Mononuclear cell (primary cell): ENCODE results near the gene PFDN5. TPM values are rescaled to one million over a fixed set of nuclear protein-coding genes. Genes with fewer than 3 reads are reported as not detected.
"Not testable (repeated sequence)": the region's sequence is repeated elsewhere in the genome, so short reads cannot be mapped to it uniquely, and the experiment has no call there.

Experiments
- H3K27me3 ChIP-seq: 2 replicates; pipeline ENCODE4 v1.6.0; 2011; ENCODE audit warnings: low read length, control low read depth; ENCODE audit not compliant: insufficient read depth
- H3K4me1 ChIP-seq: 2 replicates; pipeline ENCODE4 v1.5.1; 2011; ENCODE audit warnings: mild to moderate bottlenecking, low read length, control low read depth; ENCODE audit not compliant: insufficient read depth
- H3K4me3 ChIP-seq: 2 replicates; pipeline ENCODE4 v1.5.1; 2011; ENCODE audit warnings: mild to moderate bottlenecking, low read length, moderate library complexity
- H3K9me3 ChIP-seq: 2 replicates; pipeline ENCODE4 v1.5.1; 2011; ENCODE audit warnings: low read depth, mild to moderate bottlenecking, control low read depth, low read length
- total RNA-seq: library from RNA; depleted of rRNA; stranded (reverse); fragments of >200 nt; gene quantifications from one replicate; pipeline ENCODE4 v1.2.3, GENCODE V29; 2012

PFDN5 gene
- total RNA-seq, 1 donor = 979 TPM

DNA sequence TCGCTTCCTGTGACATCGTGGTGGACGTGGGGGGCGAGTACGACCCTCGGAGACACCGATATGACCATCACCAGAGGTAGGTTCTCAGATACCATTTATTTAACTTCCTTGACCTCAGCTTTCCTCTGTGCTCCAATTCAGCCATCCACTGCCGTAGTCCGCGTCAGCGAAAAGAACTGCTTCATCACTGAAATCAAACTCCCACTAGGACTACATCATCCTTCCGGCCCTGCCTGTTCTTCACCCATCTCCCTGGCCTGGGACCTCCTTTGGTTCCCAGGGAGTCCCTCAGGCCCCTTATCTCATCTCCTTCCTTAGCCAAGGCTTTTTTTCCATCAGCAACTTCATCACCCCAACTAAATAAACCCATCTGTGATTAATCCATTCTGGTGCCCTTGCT, 4.8 kb downstream of the PFDN5 start:
- H3K4me1 ChIP-seq = peaks cover 61% of the 10 kb centered on the region
- H3K27me3 ChIP-seq = no peaks in the 10 kb centered on the region
- peak overlapping the region; percentile 80 for H3K4me3 ChIP-seq
- no peaks in the 10 kb centered on the region for H3K9me3 ChIP-seq

DNA sequence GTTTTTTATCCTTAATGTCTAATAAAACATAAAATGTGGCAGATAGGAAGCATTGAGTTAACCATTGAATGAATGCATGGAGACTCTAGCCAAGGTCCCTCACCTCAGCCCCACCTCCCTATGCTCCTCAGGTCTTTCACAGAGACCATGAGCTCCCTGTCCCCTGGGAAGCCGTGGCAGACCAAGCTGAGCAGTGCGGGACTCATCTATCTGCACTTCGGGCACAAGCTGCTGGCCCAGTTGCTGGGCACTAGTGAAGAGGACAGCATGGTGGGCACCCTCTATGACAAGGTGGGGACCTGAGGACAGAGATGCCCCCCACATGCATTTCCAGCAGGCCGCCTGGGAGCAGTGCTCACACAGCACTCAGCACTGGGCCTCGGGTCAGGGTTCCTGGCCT, 7.6 kb downstream of the PFDN5 start:
- Histone ChIP-seq H3K27me3 (no peaks in the 10 kb centered on the region), H3K4me1 (peaks cover 40% of the 10 kb centered on the region), H3K9me3 (no peaks in the 10 kb centered on the region), H3K4me3 (no peak overlapping the region)

DNA sequence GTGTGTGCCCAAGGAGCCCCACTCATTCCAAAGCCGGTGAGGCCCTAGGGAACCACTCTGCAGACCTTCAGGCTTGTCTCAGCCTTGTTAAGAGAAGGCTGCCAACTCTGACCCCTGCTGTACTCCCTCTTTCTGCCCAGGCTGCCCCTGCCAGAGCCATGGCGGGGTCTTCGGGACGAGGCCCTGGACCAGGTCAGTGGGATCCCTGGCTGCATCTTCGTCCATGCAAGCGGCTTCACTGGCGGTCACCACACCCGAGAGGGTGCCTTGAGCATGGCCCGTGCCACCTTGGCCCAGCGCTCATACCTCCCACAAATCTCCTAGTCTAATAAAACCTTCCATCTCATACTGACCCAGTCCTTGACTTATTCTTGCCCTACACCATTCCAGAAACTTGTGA, 11.5 kb downstream of the PFDN5 start:
- Histone ChIP-seq H3K9me3 (no peaks in the 10 kb centered on the region), H3K4me3 (no peak overlapping the region), H3K27me3 (no peaks in the 10 kb centered on the region), H3K4me1 (peaks cover 6% of the 10 kb centered on the region)

DNA sequence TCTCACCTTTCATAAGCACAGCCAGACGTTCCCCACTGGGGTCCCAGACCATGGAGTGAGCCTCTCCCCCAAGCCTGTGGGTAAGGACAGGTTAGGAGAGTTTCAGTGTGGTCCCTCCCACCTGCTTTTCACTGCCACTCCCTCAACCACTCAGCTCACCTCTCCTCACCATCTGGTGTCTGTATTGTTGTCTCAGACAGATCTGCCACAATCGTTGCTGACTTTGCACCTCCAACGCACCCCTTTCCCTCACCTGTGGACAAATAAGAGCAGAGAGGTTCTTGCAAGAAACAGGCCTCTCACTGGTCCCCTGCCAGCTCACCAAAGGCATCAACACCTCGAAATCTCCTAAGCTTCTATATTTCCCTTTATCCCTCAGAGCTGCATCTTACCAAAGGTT, 12.9 kb downstream of the PFDN5 start:
- Histone ChIP-seq H3K9me3 (no peaks in the 10 kb centered on the region), H3K27me3 (no peaks in the 10 kb centered on the region), H3K4me3 (no peak overlapping the region)

DNA sequence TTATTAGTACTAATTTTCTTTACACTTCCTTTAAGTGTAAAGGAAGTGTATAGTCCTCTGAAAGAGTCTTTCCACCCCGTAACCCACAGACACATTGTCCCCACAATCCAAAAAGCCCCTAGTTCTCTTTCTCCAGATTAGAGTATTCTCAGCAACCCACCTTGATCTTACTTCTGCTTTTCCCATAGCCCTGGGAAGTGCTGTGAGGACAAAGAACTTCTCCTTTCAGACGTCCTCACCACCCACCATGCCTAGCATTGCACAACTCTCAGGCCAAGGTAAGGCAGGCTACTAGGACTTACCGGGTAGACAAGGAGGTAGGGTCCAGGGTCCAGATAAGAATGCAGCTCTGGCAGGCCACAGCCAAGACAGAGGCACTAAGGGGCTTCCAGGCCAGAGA, 18.7 kb downstream of the PFDN5 start:
- Histone ChIP-seq H3K4me1 (no peaks in the 10 kb centered on the region), H3K4me3 (no peak overlapping the region), H3K9me3 (no peaks in the 10 kb centered on the region), H3K27me3 (no peaks in the 10 kb centered on the region)

More for the DNA sequence above, 12.9 kb downstream of the PFDN5 start:
- no peaks in the 10 kb centered on the region for H3K4me1 ChIP-seq

DNA sequence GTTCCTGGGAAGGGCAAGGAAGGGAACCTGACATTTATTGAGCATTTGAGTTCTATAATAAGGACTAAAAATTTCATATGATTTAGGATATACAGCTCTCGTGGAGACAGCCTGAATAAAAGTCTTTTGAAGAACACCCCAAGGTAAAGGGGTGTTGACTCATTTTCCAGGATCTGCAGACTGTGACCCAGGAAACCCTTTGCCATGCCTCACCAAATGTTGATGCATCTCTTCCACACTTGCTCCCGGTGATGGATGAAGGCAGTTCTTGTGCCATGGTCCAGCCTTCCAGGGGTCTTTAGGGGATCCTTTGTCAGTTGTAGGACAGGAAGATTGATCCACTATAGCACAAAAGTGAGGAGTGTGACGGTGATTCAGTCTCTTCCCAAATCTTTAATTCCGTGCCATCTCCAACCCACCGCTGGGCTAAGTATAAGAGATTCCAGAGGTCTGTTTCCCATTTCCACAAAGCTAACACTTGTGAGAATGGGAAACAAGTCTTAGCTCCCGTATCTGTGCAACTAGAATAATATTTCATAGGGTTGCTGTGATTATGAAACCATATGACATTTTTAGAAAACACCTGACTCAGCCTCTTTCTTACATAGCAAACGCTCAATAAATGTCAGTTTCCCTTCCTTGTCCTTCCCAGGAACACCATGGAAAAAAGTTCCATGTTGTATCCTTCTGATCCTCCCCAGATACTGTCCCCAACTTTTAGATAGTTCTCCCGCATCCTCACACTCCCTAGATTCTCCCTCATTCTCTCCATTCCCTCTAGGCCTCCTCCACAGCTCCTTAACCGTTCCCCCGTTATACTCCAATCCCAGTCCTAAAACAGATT, 25.2 kb downstream of the PFDN5 start:
- Histone ChIP-seq H3K4me1 (peaks cover 30% of the 10 kb centered on the region), H3K27me3 (no peaks in the 10 kb centered on the region), H3K9me3 (no peaks in the 10 kb centered on the region), H3K4me3 (peak overlapping the region; percentile 94)

DNA sequence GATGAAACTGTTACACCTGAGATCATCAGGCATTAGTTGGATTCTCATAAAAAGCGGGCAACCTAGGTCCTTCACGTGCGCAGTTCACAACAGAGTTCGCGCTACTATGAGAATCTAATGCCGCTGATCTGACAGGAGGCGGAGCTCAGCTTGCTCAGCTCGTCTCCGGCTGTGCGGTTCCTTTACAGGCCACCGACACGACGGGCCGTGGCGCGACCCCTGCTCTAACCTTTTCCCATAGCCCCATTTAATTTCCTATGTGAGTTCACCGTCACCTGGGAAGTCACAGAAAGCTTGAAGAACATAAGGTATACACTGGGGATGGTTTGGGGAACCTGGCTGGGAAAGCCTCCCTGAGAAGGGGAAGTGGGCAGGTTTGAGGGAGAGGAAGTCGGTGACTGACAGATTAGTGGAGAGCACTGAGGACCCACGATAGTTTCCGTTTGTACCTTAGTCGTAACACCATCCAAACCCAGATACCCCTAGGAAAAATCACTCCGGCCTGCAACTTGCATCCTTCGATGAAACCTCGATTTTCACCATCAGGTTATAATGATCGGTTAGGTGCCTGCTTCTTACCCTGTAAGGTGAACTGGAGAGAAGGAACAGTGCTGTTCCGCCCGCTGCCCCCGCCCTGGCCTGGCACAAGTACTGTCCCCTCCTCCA, 28.9 kb downstream of the PFDN5 start:
- Histone ChIP-seq H3K4me1 (peaks cover 40% of the 10 kb centered on the region), H3K9me3 (no peaks in the 10 kb centered on the region)

DNA sequence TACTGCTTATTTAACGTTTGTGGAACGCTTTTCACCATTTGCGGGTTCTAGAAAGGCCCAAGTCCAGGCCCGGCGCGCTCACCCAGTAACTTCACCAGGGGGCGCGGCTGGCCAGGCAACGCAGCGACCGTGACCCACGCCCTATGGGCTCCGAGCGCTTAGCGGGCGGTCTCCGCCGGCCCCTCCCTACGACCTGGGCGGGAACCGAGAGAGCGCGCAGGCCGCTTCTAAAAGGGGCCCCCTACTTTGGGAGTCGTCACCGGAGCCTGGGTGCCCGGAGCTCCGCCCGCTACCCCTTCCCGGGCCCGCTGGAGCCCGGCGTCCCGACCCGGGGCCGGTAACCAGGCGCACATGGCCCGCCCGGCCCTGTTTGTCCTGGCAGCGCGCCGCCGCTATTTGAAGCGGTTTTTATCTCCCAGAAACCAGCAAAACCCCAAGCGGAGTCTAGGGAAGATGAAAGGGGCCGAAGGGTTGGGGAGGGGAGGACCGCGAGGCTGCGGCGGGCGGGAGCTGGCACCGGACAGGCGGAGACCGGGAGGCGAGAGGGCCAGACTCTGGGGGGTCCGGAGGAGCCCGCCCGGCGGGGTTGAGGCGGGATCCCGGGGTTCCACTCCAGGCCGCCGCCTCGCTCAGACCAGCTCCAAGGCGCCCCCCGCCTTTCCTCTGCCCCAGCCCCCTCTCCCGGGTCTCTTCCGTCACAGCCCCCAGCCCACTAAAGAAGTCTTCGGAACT, 29.6 kb downstream of the PFDN5 start:
- Histone ChIP-seq H3K27me3 (peaks cover 10% of the 10 kb centered on the region), H3K9me3 (no peaks in the 10 kb centered on the region), H3K4me3 (peak overlapping the region; percentile 58), H3K4me1 (peaks cover 40% of the 10 kb centered on the region)

More for the DNA sequence above, 28.9 kb downstream of the PFDN5 start:
- peak overlapping the region; percentile 58 for H3K4me3 ChIP-seq
- peaks cover 10% of the 10 kb centered on the region for H3K27me3 ChIP-seq

DNA sequence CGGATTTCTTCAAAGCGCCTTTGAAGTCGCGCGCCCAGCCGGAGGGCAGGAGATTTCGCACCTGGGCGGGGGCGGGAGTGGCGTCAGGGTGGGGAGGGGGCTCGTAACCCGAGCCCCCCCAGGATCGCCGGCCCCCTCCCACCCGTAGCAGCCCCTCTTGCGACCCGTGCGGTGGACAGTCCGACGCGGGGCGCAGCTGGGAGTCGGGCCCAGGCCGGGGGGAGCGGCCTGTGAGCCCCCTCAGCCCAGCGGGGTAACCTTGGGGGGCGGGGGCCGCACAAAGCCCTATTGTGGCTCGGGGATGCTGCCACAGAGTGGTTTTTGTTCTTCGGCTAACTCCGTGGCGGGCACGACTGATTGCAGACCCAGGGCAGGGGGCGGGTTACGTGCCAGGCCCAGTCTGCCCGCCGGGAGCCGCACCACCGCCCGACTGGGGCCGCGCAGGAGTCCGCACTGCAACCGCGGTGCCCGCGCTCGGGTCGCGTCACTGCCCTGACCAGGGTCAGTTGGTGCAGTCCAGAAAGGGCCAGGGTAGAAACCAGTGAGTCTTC, 30.2 kb downstream of the PFDN5 start:
- Histone ChIP-seq H3K27me3 (peaks cover 10% of the 10 kb centered on the region), H3K4me1 (peaks cover 36% of the 10 kb centered on the region), H3K4me3 (peak overlapping the region; percentile 58), H3K9me3 (no peaks in the 10 kb centered on the region)

DNA sequence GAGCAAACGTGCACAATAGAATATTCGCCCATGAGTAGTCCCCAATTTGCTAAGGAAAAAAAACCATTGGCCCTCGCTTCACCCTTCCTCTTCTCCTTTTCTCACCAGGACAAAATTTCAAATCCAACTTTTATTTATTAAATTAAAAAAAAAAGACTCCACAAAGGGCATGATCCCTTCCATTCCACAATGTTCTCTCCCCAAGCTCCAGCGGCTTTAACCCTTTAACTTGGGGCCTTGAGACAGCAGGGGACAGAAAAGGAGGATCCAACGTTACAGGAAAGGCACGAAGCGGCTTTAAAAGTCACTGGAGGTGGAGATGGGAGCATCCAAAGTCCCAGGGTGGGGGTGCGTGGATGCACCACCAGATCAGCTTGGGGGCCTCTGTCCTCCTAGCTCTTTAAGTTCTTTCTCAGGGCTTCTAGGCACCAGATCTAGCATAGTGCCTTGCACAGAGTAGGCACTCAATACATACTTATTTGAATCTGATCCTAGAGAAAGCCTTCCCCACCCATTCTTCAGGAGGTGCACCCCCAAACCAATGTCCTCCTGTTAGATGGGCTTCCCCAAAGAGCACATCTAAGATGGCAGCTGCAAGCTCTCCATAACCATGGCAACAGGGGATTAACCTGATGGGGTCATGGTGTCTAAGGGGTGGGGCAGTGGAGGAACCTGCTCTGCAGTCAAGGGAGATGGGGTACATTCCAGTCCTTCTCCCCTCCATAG, 31.3 kb downstream of the PFDN5 start:
- Histone ChIP-seq H3K27me3 (peaks cover 10% of the 10 kb centered on the region), H3K4me3 (no peak overlapping the region), H3K4me1 (peaks cover 28% of the 10 kb centered on the region), H3K9me3 (no peaks in the 10 kb centered on the region)

DNA sequence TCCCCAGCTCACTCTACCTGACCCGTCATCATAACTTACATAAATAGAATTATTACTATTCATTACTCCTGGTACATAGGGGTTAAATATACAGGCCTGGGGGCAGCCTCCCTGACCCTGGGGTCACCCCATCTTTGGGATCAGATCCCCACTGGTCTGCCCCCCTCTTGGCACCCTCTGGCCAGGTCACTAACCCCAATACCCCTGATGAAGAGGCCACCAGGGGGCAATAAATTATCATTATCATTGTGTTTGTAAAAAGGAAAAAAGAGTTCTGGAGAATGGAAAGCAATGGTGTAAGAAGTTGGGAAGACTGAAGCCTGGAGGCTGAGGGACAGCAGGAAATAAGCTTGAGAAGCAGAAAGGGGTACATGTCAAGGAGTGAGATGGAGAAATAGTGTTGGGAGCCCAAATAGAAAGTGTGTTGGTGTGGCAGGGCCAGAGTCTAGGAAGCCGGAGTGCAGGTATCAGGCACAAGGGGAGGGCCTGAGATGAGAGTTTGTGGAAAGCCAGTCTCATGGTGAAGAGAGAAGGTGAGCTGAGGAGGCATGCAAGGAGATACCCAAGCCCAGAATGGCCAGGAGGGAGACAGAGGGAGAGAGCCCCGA, 32.2 kb downstream of the PFDN5 start:
- Histone ChIP-seq H3K27me3 (peaks cover 10% of the 10 kb centered on the region), H3K4me1 (peaks cover 23% of the 10 kb centered on the region), H3K4me3 (no peak overlapping the region), H3K9me3 (no peaks in the 10 kb centered on the region)

DNA sequence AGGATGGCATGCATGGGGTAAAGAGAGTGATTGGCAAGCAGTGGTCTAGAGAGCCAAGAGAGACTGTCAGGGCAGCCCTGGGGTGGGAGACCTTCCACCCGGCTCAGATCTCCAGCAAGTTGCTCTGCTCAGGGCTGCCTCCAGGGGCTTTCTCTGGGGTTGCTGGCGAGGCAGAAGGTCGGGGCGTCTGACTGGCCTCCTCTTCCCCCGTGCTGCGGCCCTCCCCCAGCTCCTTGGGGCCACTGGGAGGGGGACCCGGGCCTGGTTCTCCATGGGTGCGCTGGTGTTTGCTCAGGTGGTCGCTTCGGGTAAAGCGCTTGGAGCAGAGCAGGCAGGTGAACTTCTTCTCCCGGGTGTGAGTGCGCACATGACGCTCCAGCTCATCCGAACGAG, 32.7 kb downstream of the PFDN5 start:
- Histone ChIP-seq H3K9me3 (no peaks in the 10 kb centered on the region), H3K4me3 (no peak overlapping the region), H3K27me3 (peaks cover 10% of the 10 kb centered on the region), H3K4me1 (peaks cover 23% of the 10 kb centered on the region)

DNA sequence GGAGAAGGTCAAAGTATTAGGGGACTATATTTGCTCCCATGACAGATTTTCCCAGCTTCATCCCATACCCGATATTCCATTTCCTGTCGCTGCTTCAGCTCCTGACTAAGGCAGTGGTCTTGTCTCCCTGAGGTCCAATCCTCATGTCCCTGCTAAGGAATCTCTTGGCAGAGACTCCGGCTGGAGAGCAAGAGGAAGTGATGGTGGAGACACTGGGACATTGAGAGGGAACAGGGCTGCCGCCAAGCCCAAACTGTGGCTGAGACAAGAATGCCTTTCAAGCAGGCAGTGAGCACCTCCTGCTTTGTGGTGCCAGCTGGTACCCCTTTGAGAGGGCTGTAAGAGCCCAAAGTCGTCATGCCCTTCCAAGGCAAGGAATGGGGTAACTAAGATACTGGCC, 35.3 kb downstream of the PFDN5 start:
- Histone ChIP-seq H3K9me3 (no peaks in the 10 kb centered on the region), H3K4me1 (peaks cover 8% of the 10 kb centered on the region), H3K4me3 (no peak overlapping the region), H3K27me3 (peaks cover 11% of the 10 kb centered on the region)

DNA sequence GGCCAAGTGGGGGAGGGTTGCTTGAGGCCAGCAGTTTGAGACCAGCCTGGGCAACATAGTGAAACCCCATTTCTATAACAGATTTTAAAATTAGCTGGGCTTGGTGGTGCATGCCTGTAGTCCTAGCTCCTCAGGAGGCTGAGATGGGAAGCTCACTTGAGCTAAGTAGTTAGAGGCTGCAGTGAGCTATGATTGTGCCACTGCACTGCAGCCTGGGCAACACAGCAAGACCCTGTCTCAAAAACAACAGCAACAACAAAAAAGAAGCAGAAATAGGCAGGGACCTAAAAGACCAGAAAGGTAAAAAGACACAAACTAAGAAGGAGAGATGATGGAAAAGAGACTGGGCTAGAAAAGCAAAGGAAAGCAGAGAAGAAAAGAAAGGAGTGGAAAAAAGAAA, 37.0 kb downstream of the PFDN5 start:
- H3K4me1 ChIP-seq, H3K9me3 ChIP-seq, H3K4me3 ChIP-seq: not testable (repeated sequence)
- peaks cover 16% of the 10 kb centered on the region for H3K27me3 ChIP-seq
